T-helper 17 cell (primary cell): ENCODE results near the gene EXOC6B. TPM values are rescaled to one million over a fixed set of nuclear protein-coding genes. Genes with fewer than 3 reads are reported as not detected.

Experiments
- ATAC-seq: fragments of 150-1000 bp; cut with Tn5 transposase; 2 replicates; pipeline ENCODE4 v1.10.0; 2021; ENCODE audit warnings: mild to moderate bottlenecking, moderate library complexity
- DNase-seq, 3 donors: peaks; one replicate each; pipeline versions ENCODE4 v3.0.0 to v3.0.0-alpha.2; 2020 to 2021
- H3K9me3 ChIP-seq: one replicate; pipeline ENCODE4 v1.7.0; 2013; ENCODE audit warnings: low read length, mild to moderate bottlenecking; ENCODE audit not compliant: control insufficient read depth, poor library complexity, severe bottlenecking
- H3K27ac Mint-ChIP-seq: one replicate; pipeline ENCODE4 v1.8.0; 2022; ENCODE audit warnings: mild to moderate bottlenecking, moderate library complexity, mixed read lengths
- H3K27me3 Mint-ChIP-seq: one replicate; pipeline ENCODE4 v1.8.0; 2022; ENCODE audit warnings: mixed read lengths
- H3K36me3 Mint-ChIP-seq: one replicate; pipeline ENCODE4 v1.8.0; 2022; ENCODE audit warnings: low read depth, mixed read lengths
- H3K4me1 Mint-ChIP-seq: one replicate; pipeline ENCODE4 v1.8.0; 2022; ENCODE audit warnings: mild to moderate bottlenecking, mixed read lengths
- H3K4me3 Mint-ChIP-seq: one replicate; pipeline ENCODE4 v1.8.0; 2022; ENCODE audit warnings: mild to moderate bottlenecking, moderate library complexity, mixed read lengths
- total RNA-seq, 4 donors: library from RNA in 2 of 4; stranded (reverse) in 2 of 4; gene quantifications; one replicate each; pipeline ENCODE4 v1.2.3 and lab custom pipeline; 2022 to 2026

Gene EXOC6B
- total RNA-seq, 2 donors from 2014 or later, result 14.6 to 17.3 TPM

DNA sequence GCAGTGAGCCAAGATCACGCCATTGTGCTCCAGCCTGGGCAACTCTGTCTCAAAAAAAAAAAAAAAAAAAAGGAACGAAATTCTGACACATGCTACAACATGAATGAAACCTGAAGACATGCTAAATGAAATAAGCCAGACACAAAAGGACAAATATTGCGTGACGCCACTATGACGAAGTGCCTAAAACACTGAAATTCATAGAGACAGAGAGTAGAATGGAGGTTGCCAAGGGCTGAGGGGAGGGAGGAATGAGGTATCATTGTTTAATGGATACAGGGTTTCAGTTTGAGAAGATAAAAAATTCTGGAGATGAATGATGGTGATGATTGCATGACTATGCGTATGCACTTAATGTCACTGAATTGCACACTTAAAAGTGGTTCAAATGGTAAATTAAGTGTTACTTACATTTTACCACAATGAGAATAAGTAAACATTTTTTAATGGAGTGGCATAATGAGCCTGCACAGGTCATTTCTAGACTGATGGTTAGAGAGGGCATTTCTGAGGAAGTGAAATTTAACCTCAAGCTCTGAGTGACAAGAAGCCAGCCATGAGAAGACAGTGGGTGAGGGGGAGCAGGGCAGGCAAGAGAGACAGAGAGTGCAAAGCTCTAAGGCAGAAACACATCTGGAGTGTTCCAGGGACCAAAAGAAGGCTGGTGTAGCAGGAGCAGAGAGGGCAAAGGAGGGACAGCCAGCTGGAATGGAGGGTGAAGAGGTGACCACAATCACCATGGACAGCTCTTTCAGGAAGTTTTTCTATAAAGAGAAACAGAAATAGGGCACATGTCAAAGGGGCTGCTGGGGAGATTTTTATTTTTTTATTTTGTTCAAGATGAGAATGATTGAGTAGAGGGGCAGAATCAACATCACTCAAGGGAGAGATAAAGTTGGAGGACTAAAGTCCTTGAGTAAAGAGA is 20.6 kb upstream of the EXOC6B start:
- H3K9me3 ChIP-seq, result no peaks in the 10 kb centered on the region
- Mint-ChIP-seq H3K4me3 (no peak overlapping the region), H3K27me3 (peaks cover 46% of the 10 kb centered on the region), H3K36me3 (peaks cover 4% of the 10 kb centered on the region), H3K27ac (no peak overlapping the region), H3K4me1 (no peaks in the 10 kb centered on the region)
- DNase-seq, result no peak
- ATAC-seq, result no peak

DNA sequence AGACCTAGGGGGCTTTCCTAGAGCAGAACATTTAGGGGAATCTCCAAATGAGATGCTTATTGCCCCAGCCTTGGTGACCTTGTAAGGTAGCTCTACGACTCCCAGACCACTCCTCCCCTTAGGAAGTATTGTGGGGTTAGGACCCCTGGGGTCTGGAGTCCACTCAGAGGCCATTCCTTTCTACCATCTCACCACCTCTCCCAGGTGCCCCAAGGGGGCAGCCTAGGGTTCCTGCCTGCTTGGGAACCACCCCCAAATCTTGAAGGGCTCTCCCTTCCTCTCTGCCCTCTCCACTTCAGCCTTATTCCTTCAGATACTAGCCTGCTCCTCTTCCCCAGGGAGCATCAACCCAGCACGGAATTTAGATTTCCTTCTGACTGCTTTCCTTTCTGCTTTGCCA is 17.5 kb upstream of the EXOC6B start:
- ATAC-seq (no peak), DNase-seq (no peak)
- H3K4me3 Mint-ChIP-seq, result no peak overlapping the region
- no peak overlapping the region for H3K27ac Mint-ChIP-seq
- H3K4me1 Mint-ChIP-seq, result no peaks in the 10 kb centered on the region
- peaks cover 6% of the 10 kb centered on the region for H3K36me3 Mint-ChIP-seq
- H3K27me3 Mint-ChIP-seq, result peaks cover 43% of the 10 kb centered on the region
- H3K9me3 ChIP-seq, result no peaks in the 10 kb centered on the region

DNA sequence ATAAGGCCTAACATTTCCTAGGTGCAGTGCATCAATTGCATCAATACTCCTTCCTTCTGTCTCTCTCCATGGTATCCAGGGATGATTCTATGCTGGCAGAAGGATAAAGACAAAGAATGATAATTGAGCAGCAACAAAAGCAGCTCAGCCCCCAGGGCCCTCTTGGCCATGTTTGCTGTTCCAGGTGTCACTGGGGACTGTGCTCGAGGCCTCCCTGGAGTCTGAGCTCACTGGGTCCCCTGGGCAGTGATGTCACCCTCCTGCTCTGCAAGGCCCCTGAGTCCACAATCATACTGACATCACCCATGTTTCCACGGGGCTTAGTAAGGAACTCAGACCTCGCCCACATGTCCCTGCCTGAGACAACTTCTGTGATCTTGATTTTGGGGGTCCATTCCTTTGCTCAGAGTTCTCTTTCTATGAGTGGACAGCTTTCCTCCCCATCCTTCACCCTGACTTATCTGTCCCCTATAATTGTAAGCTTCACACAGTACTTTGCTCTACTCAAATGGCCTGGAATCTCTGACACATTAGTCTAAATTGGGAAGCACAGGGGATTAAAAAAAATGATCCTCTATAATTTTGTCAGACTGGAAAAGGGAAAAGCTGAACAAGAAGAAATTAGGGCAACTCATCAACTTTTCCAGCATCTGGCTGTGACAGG is 15.8 kb upstream of the EXOC6B start:
- H3K27me3 Mint-ChIP-seq, result peaks cover 43% of the 10 kb centered on the region
- no peaks in the 10 kb centered on the region for H3K9me3 ChIP-seq
- H3K4me3 Mint-ChIP-seq, result no peak overlapping the region
- no peaks in the 10 kb centered on the region for H3K4me1 Mint-ChIP-seq
- H3K27ac Mint-ChIP-seq, result no peak overlapping the region
- H3K36me3 Mint-ChIP-seq, result peaks cover 6% of the 10 kb centered on the region
- no peak for DNase-seq
- ATAC-seq, result no peak

DNA sequence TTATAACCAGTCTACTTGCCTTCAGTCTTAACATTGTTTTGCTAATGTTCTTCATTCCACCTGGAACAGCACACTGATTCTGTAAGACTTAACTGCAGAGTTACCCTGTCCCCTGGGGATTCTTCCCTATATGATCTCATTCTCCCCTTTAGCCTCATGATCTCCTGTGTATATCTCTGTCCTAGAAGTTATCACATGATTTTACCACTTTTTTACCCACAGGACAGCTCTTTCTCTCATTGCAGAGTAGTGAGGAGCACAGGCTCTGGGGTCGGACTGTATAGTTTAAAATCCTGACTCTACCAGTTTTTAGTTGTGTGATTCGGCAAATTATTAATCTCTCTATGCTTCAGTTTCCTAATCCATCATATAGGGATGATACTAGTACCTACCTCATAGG is 14.2 kb upstream of the EXOC6B start:
- peaks cover 42% of the 10 kb centered on the region for H3K27me3 Mint-ChIP-seq
- peaks cover 6% of the 10 kb centered on the region for H3K36me3 Mint-ChIP-seq
- no peaks in the 10 kb centered on the region for H3K9me3 ChIP-seq
- no peak overlapping the region for H3K27ac Mint-ChIP-seq
- H3K4me3 Mint-ChIP-seq, result no peak overlapping the region
- H3K4me1 Mint-ChIP-seq, result no peaks in the 10 kb centered on the region
- ATAC-seq (no peak), DNase-seq (no peak)

DNA sequence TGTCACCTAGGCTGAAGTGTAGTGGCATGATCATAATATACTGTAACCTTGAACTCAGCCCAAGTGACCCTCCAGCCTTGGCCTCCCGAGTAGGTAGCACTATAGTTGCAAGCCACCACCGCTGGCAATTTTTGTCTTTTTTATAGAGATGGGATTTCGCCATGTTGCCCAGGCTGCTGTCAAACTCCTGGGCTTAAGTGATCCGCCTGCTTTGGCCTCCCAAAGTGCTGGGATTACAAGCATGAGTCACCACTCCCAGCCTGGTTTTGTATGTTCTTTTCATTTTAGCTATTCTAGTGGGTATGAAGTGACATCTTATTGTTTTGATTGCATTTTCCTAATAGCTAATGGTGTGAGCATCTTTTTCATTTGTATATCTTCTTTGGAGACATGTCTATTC is 11.3 kb upstream of the EXOC6B start:
- ATAC-seq (no peak), DNase-seq (no peak)
- H3K4me3 Mint-ChIP-seq, result no peak overlapping the region

DNA sequence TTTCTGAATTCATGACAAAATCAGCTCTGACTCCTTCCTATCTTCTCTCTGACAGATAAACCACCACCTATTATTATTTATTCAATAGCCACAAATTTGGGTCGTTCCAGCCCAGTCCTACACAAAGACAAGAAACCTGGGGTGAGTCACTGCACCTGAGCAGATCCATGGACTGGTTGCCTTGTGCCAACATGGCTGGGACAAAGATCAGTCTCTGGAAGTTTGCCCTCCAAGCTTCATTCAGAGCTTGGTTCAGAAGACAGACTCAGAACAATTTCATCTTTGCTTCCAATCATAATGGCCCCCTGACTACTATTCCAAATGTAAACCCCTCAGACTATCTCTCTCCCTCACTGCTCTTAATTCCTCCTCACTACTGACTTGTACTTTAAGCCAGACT is 9.6 kb upstream of the EXOC6B start:
- no peak for ATAC-seq
- Mint-ChIP-seq H3K4me3 (no peak overlapping the region), H3K36me3 (peaks cover 2% of the 10 kb centered on the region), H3K4me1 (peaks cover 8% of the 10 kb centered on the region), H3K27me3 (peaks cover 5% of the 10 kb centered on the region), H3K27ac (no peak overlapping the region)
- no peak for DNase-seq
- H3K9me3 ChIP-seq, result no peaks in the 10 kb centered on the region

More for the DNA sequence above, 11.3 kb upstream of the EXOC6B start:
- Mint-ChIP-seq H3K36me3 (peaks cover 4% of the 10 kb centered on the region), H3K27ac (no peak overlapping the region), H3K4me1 (peaks cover 8% of the 10 kb centered on the region), H3K27me3 (peaks cover 14% of the 10 kb centered on the region)
- no peaks in the 10 kb centered on the region for H3K9me3 ChIP-seq

DNA sequence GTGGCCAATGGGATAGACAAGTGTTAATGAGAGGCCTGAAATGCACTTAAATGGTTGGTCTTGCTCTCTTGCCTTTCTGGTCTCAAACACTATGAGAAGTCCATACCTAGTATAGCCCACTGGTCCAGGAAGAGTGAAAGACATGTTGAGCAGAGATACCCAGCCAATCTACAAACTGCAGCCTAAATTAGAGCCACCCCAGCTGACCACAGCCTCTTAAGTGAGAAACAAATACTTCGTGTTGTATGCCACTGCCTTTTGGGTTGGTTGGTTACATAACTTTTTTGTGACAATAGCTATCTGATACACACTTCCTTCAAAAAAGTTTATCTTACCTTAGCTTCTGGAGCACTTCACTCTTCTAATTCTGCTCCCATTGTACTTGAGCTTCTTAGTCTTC is 8.8 kb upstream of the EXOC6B start:
- H3K27me3 Mint-ChIP-seq, result peaks cover 11% of the 10 kb centered on the region
- H3K36me3 Mint-ChIP-seq, result peaks cover 2% of the 10 kb centered on the region
- no peak for DNase-seq
- H3K4me3 Mint-ChIP-seq, result no peak overlapping the region
- ATAC-seq, result no peak
- peaks cover 8% of the 10 kb centered on the region for H3K4me1 Mint-ChIP-seq
- no peak overlapping the region for H3K27ac Mint-ChIP-seq
- no peaks in the 10 kb centered on the region for H3K9me3 ChIP-seq

DNA sequence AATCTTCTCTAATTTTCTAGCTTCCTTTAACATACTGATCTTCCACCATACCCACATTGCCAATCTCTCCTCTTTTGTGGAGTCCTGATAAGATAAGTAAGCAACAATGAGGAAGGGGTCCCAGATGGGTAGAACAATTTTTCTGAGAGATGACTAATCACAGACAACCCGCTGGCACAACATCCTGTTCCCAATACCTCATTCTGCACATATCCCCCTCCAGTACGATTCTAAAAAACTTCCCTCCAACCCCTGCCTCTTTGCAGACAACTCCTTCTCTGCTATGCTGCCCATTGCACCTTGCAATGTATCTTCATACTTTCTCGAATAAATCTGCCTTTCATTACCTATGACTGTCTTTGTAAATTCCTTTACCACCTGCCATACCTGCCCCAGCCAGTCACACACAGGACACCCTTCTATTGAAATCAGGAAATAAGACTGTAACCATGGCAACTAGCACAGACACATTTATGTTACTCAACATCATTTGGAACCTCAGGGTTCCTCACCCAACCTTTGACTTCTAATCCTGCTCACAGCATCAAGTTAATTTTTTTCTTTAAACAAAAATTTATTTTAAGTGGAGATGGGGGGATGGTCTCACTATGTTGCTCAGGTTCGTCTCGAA is 7.4 kb upstream of the EXOC6B start:
- H3K27ac Mint-ChIP-seq, result peak overlapping the region; percentile 24
- no peaks in the 10 kb centered on the region for H3K9me3 ChIP-seq
- peaks cover 2% of the 10 kb centered on the region for H3K36me3 Mint-ChIP-seq
- no peak overlapping the region for H3K4me3 Mint-ChIP-seq
- peaks cover 10% of the 10 kb centered on the region for H3K4me1 Mint-ChIP-seq
- ATAC-seq (peak; percentile 86), DNase-seq (no peak)
- peaks cover 11% of the 10 kb centered on the region for H3K27me3 Mint-ChIP-seq

DNA sequence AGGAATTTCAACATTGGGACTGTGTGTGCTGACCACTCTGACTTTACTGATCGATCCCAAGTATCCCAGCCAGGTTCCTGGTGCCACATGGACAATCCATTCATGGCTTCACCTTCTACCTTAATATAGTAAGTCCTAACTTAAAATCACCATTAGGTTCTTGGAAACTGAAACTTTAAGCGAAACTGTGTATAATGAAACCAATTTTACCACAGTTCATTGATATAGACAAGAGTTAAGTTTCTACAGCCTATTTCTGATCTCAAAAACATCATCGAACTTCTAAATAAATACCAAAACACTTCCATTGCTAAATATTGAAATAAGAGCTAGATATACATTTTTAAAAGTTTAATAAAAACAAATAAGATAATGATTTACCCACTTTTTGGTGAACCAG is 4.4 kb upstream of the EXOC6B start:
- no peak for ATAC-seq

DNA sequence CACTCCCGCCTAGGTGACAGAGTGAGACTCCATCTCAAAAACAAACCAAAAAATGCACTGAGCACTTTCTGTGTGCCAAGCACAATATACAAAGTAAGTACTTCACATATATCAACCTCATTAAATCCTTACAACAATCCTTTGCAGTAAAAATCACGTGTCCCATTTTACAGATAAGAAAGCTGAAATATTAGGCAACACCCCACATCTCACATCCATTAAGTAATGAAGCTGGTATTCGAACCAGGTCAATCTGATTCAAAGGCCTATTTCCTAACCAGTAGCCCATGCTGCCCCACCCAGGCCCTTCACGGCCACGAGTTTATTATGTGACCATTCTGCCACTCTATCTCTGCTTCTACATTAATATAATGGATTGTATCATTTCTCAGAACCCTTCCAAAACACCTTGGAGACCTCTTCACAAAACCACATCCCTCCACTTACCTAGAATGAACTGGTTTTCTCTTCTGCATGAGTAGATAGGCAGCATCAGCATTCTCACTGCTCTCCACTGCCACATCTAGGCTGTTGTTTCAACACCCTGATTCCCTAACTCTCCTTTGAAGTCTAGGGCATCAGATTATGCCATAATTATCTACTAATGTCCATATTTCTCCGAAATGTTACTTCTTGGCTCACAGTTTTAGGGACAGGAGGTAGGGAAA is 3.1 kb upstream of the EXOC6B start:
- no peaks in the 10 kb centered on the region for H3K9me3 ChIP-seq
- no peak for ATAC-seq
- Mint-ChIP-seq H3K4me1 (peaks cover 29% of the 10 kb centered on the region), H3K27ac (no peak overlapping the region), H3K36me3 (peaks cover 6% of the 10 kb centered on the region), H3K4me3 (no peak overlapping the region), H3K27me3 (peaks cover 11% of the 10 kb centered on the region)
- no peak for DNase-seq

More for the DNA sequence above, 4.4 kb upstream of the EXOC6B start:
- H3K27me3 Mint-ChIP-seq, result peaks cover 11% of the 10 kb centered on the region
- H3K36me3 Mint-ChIP-seq, result peaks cover 6% of the 10 kb centered on the region
- H3K9me3 ChIP-seq, result no peaks in the 10 kb centered on the region
- no peak overlapping the region for H3K4me3 Mint-ChIP-seq
- no peak overlapping the region for H3K27ac Mint-ChIP-seq
- no peak for DNase-seq
- peaks cover 16% of the 10 kb centered on the region for H3K4me1 Mint-ChIP-seq

DNA sequence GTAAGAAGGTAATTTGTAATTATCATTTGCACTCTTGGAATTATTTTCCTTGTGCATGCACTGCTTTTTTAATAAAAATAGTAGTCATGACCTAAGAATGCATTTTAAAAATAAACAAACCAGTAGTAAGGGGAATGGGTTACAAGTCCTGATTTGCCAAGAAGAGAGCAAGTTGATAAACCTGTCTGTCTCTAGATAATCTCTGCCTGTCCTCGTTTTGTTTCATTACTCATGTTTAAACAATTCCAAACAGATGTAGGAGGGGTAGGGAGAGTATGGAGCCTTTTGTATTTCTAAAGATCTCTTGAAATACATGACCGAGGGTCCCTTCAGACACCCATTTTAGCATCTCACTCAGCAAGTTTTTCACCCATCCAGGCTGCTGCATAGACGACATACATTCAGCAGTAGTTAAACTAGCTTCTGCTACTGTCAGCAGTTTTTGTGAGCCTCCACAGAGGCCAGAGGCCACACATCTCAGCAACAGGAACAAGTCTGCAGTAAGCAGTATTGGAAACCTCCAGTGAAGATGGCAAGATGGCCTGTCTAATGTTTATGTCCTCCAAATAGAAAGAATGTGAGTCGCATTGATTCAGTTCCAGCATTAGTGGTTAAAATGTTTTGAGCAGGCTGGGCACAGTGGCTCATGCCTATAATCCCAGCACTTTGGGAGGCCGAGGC is 2.3 kb upstream of the EXOC6B start:
- Mint-ChIP-seq H3K27ac (no peak overlapping the region), H3K4me3 (no peak overlapping the region), H3K36me3 (peaks cover 6% of the 10 kb centered on the region), H3K27me3 (peaks cover 11% of the 10 kb centered on the region), H3K4me1 (peaks cover 26% of the 10 kb centered on the region)
- H3K9me3 ChIP-seq, result no peaks in the 10 kb centered on the region
- no peak for DNase-seq
- ATAC-seq, result no peak

DNA sequence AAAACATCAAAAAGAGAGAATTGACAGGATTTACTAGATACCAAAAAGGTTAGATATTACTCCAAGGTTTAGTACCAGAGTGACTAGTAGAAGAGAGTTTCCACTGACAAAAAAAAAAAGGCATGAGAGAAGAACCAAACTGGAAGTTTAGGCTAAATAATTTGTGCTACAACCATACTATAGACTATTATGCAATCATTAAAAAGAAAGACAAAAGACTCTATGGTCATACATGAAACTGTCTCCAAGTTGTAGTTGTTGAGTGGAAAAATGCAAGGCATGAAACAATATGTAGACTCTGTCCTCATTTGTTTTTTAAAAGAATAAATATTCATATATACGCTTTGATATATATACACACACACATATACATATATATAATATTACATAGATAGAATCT is 1.7 kb upstream of the EXOC6B start:
- DNase-seq (no peak), ATAC-seq (no peak)
- Mint-ChIP-seq H3K4me3 (no peak overlapping the region), H3K27ac (no peak overlapping the region), H3K4me1 (peaks cover 27% of the 10 kb centered on the region), H3K36me3 (peaks cover 6% of the 10 kb centered on the region), H3K27me3 (peaks cover 11% of the 10 kb centered on the region)
- H3K9me3 ChIP-seq, result no peaks in the 10 kb centered on the region

DNA sequence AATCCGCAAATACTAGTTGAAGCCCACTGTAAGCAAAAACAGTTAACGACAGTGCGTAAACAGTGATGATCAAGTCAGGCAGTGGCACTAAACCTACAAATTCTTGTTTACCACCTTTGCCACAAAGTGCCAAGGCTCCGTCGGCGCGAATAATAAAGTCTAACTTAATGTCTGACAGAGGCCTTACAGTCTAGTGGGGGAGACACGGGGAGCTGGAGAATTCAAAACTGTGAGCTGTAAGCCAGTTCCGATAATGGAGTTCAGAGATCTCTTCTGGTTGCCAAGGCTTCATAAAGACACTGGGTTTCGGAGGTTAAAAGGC is 284 bp upstream of the EXOC6B start:
- H3K9me3 ChIP-seq, result no peaks in the 10 kb centered on the region
- Mint-ChIP-seq H3K36me3 (peaks cover 6% of the 10 kb centered on the region), H3K27ac (peak overlapping the region; percentile 94), H3K4me3 (peak overlapping the region; percentile 97), H3K27me3 (peaks cover 11% of the 10 kb centered on the region), H3K4me1 (peaks cover 33% of the 10 kb centered on the region)
- DNase-seq (no peak), ATAC-seq (no peak)
